Suprapubic skin (tissue), 4 donors: Measurements from ENCODE around the gene GYPC.

ENCODE experiments used
- EP300 ChIP-seq: sonication (generic); formaldehyde crosslinking; IDR thresholded peaks from one replicate; pipeline ENCODE4 v1.6.1; 2017; ENCODE audit warnings: antibody characterized with exemption
- POLR2A ChIP-seq, 2 donors: fragments of 450-650 bp; IDR thresholded peaks; one replicate each; pipeline ENCODE4 v1.6.1; 2017; ENCODE audit warnings: antibody characterized with exemption in 2 of 2, mild to moderate bottlenecking in 2 of 2, moderate library complexity in 2 of 2
- POLR2AphosphoS5 ChIP-seq, 3 donors: sonication (generic); formaldehyde crosslinking; IDR thresholded peaks; one replicate each; pipeline ENCODE4 v1.6.1; 2017; ENCODE audit warnings: antibody characterized with exemption in 3 of 3
- TF ChIP-seq, protein P1 (sequence below), 2 donors: fragments of 200-600 bp in 1 of 2; fragments of 450-650 bp in 1 of 2; sonication (generic) in 1 of 2; IDR thresholded peaks; one replicate each; pipeline ENCODE4 v1.5.1; 2016 to 2019; ENCODE audit warnings: antibody characterized with exemption in 2 of 2, mild to moderate bottlenecking in 1 of 2, moderate library complexity in 1 of 2

DNA sequence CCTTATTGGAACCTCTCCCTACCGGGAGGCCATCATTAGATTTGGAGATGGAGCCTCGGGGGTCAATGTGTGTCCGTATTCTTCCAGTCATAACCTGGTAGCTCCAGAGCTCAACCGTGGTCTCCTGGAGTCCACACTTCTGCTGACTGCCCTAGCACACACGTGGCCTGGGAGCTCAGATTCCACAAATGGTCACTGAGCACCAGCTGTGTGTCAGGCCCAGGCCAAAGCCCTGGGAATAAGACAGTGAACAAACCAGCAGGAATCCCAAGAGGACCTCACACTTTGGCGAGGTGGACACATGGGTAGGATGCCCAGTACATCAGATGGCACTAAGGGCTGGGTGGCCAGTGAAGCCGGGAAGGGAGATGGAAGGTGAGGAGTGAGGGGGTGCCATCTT, 15.5 kb downstream of the GYPC start:
- TF ChIP-seq EP300 (no peak), POLR2A (IDR thresholded peaks at IDR 0.05) (no peak), POLR2AphosphoS5 (IDR thresholded peaks at IDR 0.05) (no peak)
- TF ChIP-seq, protein P1, sequence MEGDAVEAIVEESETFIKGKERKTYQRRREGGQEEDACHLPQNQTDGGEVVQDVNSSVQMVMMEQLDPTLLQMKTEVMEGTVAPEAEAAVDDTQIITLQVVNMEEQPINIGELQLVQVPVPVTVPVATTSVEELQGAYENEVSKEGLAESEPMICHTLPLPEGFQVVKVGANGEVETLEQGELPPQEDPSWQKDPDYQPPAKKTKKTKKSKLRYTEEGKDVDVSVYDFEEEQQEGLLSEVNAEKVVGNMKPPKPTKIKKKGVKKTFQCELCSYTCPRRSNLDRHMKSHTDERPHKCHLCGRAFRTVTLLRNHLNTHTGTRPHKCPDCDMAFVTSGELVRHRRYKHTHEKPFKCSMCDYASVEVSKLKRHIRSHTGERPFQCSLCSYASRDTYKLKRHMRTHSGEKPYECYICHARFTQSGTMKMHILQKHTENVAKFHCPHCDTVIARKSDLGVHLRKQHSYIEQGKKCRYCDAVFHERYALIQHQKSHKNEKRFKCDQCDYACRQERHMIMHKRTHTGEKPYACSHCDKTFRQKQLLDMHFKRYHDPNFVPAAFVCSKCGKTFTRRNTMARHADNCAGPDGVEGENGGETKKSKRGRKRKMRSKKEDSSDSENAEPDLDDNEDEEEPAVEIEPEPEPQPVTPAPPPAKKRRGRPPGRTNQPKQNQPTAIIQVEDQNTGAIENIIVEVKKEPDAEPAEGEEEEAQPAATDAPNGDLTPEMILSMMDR (IDR thresholded peaks at IDR 0.05): no peak
